GM12892 (cell line): ENCODE results near the gene LGR6.
A peak's percentile ranks its signal among the peaks of the same experiment; 100 is the strongest.

Source experiments
- DNase-seq: peaks from one replicate; pipeline ENCODE4 v3.0.0; 2011; ENCODE audit not compliant: insufficient read length
- FAIRE-seq: peaks from 2 replicates; lab custom pipeline; 2011; peaks lifted over from hg19 to GRCh38; lab: Jason Lieb, UNC
- POLR2A ChIP-seq: IDR thresholded peaks from 2 replicates; pipeline ENCODE4 v1.6.1; 2011; ENCODE audit warnings: low read depth, low read length, control low read depth
- POLR2AphosphoS5 ChIP-seq: IDR thresholded peaks from 2 replicates; pipeline ENCODE4 v1.6.1; 2011; ENCODE audit warnings: low read depth, low read length, control low read depth
- TAF1 ChIP-seq: IDR thresholded peaks from 2 replicates; pipeline ENCODE4 v1.6.1; 2011; ENCODE audit warnings: low read depth, mild to moderate bottlenecking, control low read depth, low read length, borderline replicate concordance

The LGR6 gene

DNA sequence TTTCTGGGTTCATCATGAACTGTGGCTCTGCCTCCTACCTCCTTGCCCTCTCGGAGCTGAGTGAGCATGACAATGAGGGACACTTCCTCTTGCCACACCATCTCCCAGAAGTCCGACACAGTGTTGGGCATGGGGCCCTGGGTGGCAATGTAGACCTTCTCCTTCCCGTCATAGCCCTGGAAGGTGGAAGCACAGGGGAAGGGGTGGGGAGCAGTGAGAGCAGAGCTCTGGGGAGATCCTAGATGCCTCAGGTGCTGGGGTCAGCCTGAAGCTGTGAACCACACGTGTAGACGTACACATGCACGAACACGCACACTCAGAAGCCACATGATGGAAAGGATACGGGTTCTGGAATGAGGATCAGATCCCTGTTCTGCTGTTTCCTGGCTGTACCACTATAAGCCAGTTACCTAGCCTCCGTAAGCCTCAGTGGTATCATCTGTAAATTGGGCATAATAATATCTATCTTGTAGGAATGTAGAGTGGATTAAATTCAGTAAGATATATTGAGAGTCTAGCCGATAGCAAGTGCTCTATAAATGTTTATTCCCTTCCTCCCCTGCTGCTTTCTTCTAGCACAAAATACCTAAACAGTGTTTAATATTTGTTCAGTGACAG, 39.3 kb upstream of the LGR6 start:
- FAIRE-seq, result no peak
- no peak for DNase-seq
- no peak for TF ChIP-seq POLR2A

DNA sequence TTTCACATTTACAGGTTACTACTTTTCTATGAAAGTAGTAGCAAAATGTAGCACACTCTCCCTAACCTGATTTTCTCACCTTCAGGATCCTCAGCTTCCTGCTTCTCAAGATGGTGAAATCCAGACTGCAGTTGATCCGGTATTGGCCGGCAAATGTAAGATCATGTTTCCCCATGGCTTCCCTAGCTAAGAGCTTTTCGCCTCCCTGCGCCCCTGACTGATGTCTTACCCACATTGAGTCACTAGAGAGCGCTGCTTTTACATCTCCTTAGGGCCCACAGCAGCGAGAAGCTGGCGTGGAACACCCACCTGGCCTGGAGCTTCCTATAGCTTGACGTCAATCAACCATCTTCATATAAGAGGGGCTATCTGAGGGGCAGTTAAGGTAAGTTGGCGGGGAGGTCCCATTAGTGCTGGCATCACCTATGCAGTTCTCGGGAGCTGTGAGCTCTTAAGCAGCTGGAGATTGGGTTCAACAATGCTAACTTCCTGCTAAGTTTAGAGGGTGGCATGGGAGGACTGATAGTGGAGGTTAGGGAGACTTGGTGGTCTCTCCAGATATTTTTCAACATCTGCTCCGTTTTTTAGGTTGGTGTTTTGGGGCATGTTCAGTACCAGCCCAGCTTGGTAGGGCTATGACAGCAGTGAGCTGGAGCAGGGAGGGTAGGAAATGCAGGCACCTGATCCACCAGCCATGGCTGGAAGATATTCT, 38.7 kb upstream of the LGR6 start:
- FAIRE-seq (peak; percentile 58), DNase-seq (no peak)
- TF ChIP-seq TAF1, result no peak
- no peak for TF ChIP-seq POLR2A
- no peak for TF ChIP-seq POLR2AphosphoS5

DNA sequence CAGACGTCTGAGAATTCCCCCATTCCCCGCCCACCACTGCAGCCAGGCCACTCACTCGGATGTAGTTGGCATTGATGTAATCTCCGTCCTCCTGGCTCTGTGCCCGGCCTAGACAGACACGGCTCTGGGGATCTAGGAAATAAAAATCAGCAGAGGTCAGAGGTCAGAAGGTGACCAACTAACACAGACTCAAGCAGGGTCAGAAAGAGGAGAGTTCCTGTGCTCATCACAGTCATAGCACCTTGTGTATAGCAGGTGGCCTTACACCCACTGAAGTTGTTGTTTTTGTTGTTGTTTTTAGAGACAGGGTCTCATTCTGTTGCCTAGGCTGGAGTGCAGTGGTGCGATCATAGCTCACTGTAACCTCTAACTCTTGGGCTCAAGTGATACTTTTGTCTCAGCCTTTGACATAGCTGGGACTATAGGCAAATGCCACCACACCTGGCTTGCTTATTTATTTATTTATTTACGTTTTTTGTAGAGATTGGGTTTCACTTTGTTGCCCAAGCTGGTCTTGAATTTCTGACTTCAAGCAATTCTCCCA, 38.0 kb upstream of the LGR6 start:
- FAIRE-seq (no peak), DNase-seq (no peak)
- TF ChIP-seq POLR2AphosphoS5 (no peak), POLR2A (no peak; the same call in 1 of the 2 replicates), TAF1 (no peak)

DNA sequence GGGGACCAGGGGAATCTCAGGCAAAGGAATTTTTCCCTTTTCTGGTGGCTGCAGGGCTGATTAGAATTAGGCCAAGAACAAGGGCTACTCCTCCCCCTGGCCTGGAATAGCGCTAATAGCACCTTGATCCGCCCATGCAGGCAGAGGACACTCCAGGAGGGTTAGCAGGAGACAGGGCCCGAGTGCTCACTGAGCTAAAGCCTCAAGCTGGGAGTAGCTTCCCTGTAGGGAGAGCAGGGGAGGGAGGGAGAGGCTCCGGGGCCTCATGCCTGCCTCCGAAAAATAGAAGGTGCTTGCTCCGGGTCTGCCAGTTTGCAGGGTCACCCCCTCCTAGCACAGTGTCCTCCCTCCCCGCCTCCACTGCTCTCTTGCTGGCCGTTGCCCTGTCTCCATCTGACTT, 37.0 kb upstream of the LGR6 start:
- FAIRE-seq, result no peak
- no peak for TF ChIP-seq POLR2AphosphoS5
- TF ChIP-seq TAF1, result no peak
- no peak for TF ChIP-seq POLR2A
- DNase-seq, result no peak

DNA sequence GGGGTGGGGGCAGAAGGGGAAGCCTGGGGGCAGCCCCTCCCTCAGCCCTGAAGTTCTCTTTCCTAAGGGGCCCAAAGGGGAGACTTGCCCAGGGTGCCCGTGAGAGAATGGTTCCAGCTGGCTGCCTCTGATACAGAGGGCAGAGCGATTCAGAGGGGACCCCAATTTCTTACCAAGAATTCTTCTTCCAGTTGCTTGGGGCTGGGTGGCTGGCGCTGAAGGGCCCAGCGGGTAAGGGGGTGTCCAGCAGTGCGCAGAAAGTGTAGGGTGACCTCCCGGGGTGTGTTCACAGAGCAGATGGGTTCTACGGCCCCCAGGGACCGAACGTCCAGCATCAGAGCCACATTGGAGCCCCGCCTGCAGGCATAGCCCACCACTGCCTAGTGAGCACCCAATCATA, 35.7 kb upstream of the LGR6 start:
- FAIRE-seq, result no peak
- TF ChIP-seq POLR2AphosphoS5 (no peak), POLR2A (no peak), TAF1 (no peak)

DNA sequence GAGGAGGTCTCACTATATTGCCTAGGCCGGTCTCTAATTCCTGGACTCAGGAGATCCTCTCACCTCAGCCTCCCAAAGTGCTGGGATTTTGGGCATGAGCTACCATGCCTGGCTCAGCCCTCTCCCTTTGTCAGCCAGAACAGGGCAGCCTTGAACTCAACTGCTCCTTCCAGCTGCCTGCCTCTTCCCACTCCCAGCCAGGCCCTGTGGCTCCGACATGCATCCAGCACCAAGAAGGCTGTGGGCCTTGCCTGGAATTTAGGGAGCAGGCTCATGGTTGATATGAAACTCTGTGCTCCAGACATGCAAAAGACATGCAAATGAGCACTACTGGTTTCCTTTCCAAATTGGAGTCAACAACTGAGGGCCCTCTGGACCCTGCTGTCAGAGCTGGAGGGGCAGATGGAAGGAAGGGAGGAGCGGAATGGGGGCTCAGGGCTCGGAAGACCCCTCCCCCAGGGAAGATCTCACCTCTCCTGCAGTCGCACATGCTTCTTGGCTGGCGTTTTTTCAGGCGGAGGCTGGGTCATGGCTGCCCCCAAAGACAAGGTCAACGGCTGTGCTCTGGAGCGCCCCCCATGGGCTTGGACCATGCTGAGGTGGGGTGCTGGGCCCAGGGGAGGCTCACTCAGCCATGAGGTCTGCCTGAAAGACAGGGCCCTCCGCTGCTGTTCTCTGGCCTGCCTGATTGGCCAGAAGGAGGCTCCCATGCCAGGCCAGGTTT, 34.6 kb upstream of the LGR6 start:
- DNase-seq (peak; percentile 55), FAIRE-seq (no peak)
- TF ChIP-seq POLR2A, result peak; percentile 63; the same call in 1 of the 2 replicates
- peak; percentile 57; the same call in 1 of the 2 replicates for TF ChIP-seq TAF1
- TF ChIP-seq POLR2AphosphoS5, result no peak

More for the DNA sequence above, 35.7 kb upstream of the LGR6 start:
- no peak for DNase-seq

DNA sequence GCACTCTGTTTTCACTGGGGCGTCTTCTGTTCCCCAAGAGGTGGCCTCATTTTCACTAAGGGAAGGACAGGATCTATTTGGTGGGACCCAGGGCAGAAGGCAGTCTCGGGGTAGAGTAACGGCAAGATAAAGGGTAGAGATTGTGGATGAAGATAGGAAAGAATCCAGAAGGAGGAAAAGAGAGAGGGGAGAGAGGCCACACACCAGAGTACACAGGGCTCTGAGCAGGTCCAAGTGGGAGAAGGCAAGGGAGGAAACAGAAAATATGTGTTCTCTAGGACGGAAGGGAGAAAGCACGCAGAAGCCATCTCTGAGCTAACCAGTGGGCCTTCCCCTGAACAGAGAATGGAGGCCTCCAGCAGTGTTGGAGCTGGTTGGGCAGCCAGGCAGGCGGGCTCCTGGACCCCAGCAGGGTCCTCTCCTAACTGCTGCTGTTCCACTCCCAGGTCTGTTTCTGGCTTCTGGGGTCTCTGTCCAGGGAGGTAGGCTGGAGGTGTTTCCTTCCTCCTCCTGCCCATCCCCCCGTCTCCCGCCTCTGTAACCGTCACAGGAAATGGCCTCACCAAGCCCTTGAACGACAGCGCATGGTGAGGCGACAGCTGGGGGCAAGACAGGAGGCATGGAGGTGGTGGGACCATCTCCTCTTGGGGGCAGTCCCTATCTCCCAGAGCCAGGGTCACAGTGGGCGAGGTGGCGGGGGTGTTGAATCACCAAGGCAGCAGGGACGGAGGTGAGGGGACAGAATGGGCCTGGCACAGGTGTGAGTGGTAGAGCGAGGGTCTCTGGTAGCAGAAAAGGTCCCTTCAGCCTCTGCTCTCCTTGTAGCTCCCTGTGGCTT, 33.8 kb upstream of the LGR6 start:
- TF ChIP-seq POLR2A, result peak; percentile 81
- 0 out of 2 replicates have a peak, but pooled peaks have one; percentile 38 for TF ChIP-seq POLR2AphosphoS5
- peak; percentile 74; the same call in 1 of the 2 replicates for TF ChIP-seq TAF1
- DNase-seq (peak; percentile 60), FAIRE-seq (peak; percentile 77)

DNA sequence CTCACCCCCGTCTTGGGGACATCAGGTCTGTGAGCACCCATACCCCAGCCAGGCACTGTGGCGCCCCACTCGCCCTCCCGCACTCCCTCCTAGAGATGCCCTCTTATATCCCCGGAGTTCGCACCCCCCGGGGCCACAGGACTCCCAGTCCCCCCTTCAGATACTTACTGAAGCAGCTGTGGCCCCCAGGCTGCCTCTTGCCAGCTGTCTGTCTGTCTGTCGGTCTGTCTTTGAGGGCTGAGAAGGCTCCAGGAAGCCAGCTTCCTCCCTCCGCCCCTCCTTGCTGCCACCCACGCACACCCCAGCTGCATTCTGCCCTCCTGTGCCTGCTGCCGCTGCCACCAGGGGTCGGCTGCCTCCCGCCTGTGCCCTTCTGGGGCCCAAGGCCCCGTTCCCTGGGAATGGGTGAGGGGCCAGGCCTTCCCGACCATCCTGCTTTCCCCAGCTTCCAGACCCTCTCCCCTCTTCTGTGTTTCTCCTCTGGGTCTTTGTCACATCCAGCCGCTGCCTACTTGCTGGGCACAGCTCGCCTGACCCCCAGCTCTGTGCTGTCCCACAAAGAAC, 33.1 kb upstream of the LGR6 start, which contains the start of gene PTPN7:
Gene PTPN7, minus strand, starts transcription at position 226 of the 564 bp plus-strand sequence. CDS start 1,200 bp downstream, outside the sequence.
- FAIRE-seq (peak; percentile 73), DNase-seq (peak; percentile 72)
- TF ChIP-seq POLR2A (peak; percentile 10; the same call in 1 of the 2 replicates), POLR2AphosphoS5 (no peak)

DNA sequence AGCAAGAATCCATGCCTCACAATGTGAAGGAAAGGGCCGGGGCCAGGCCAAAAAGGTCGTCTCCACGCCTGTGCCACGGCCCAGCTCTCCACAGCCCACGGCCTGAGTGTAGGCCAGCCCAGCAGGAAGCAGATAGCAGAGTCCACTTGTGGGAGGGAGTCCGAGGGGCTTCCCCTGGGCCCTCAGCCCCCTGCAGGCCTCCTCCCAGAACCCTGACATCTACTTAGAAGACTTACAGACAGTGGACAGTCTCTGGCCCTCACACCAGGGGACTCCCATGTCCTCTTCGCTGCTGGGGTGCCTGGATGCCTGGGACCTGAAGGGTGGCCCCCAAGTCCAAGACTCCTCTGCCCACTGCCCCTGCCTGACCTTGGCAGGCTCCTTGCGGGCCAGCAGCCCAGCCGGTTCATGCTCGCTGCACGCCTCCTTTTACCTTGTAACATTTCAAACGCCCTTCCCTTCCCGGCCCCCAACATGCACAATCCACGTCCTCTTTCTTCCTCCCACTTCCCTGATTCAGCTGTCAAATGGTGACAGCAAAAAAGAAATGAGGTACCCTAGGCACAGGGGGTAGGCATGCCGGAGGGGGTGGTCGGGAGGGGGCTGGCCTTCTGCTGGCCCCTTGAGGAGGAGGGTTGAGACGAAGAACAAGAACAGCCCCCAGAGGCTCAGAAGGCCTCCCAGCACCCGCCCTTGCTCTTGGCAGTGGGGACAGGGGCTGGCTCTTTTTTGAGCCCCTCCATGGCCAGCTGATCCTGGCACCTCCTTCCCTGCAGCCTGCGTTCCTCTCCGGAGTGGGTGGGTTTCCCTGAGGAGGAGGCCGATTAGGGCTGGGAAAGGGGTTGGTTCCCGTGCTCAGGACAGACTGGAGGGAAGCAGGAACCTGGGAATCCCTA, 32.2 kb upstream of the LGR6 start:
- DNase-seq (no peak), FAIRE-seq (no peak)
- TF ChIP-seq POLR2A (no peak), TAF1 (no peak), POLR2AphosphoS5 (no peak)
